SK-N-MC (cell line): ENCODE results near the gene CENPI.
A peak's percentile ranks its signal among the peaks of the same experiment; 100 is the strongest.

Source experiments
- EZH2 ChIP-seq: fragments of 200-600 bp; sonication (generic); IDR thresholded peaks from one replicate; pipeline ENCODE4 v1.6.1; 2017; ENCODE audit warnings: antibody characterized with exemption
- FOXP2 ChIP-seq: optimal IDR thresholded peaks from 2 replicates; pipeline ENCODE3; 2011; ENCODE audit warnings: mild to moderate bottlenecking, moderate library complexity; ENCODE audit not compliant: insufficient read depth; ENCODE audit errors: extremely low read length, control extremely low read depth
- POLR2AphosphoS5 ChIP-seq: IDR thresholded peaks from 2 replicates; pipeline ENCODE4 v1.6.1; 2012; ENCODE audit warnings: mild to moderate bottlenecking, low read depth, low read length, borderline replicate concordance

DNA sequence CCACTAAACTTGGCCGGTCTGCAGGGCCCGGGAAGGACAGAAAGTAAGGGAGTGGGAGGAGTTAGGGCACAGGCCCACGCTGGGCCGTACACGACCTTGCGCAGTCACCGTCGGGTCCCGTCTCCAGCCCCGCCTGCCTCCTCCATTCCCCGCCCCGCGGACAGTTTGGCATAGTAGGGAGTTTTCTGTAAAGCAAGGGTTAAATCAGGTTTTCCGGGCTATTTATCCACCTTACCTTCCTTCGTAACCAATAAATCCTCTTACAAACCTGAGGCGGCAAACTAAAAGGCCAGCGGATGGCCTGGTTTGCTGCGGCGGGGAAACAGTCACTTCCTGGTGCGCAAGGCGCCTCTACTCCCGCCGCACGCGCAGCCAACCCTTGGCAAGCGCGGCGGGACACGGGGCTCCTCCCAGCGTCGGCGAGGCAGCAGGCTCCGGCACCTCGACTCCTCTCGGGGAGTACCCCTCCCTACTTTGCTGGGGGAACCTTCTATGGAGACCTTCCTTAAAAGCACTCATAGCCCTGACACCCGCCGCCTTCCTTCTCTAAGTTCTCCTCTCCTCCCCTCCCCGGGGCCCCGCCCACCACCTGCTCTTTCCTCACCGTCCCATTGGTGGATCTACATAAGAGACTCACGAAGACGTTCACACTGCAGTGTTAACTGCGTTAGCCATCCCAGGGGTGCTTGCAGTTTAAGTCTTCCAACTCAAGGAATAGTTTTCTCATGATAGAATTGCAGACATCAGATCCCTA is 46.3 kb upstream of the CENPI start, which contains the start of gene TRMT2B:
- TF ChIP-seq EZH2: no peak
- peak; percentile 31; the same call in 1 of the 2 replicates for TF ChIP-seq POLR2AphosphoS5
- TF ChIP-seq FOXP2: no peak
